Upper lobe of left lung (tissue), 4 donors: Measurements from ENCODE around the gene P3R3URF.

Source experiments
- CTCF ChIP-seq, 6 experiments: fragments of 450-650 bp in 4 of 6; fragments of 200-600 bp in 2 of 6; sonication (generic) in 2 of 6; IDR thresholded peaks; one replicate each; pipeline ENCODE4 v1.5.1; 2016 to 2019; ENCODE audit warnings: antibody characterized with exemption in 6 of 6
- EP300 ChIP-seq, 4 donors: sonication (generic); formaldehyde crosslinking; IDR thresholded peaks; one replicate each; pipeline ENCODE4 v1.5.1; 2017; ENCODE audit warnings: antibody characterized with exemption in 4 of 4, control low read depth in 2 of 4
- POLR2A ChIP-seq, 4 donors: fragments of 450-650 bp; IDR thresholded peaks; one replicate each; pipeline ENCODE4 v1.5.1; 2016 to 2017; ENCODE audit warnings: antibody characterized with exemption in 4 of 4, mild to moderate bottlenecking in 2 of 4
- POLR2AphosphoS5 ChIP-seq, 2 donors: sonication (generic); formaldehyde crosslinking; IDR thresholded peaks; one replicate each; pipeline ENCODE4 v1.5.1; 2017; ENCODE audit warnings: antibody characterized with exemption in 2 of 2

GRCh38 chr1:46186076-46186475 lies 9.8 kb upstream of the P3R3URF start:
- no peak for TF ChIP-seq POLR2A (IDR thresholded peaks at IDR 0.05)
- no peak for TF ChIP-seq CTCF (IDR thresholded peaks at IDR 0.05)
- no peak for TF ChIP-seq POLR2AphosphoS5 (IDR thresholded peaks at IDR 0.05)
- TF ChIP-seq EP300 (IDR thresholded peaks at IDR 0.05) = no peak
